ENCODE data around the gene ADAM12. TPM values are rescaled to one million over a fixed set of nuclear protein-coding genes. Genes with fewer than 3 reads are reported as not detected.
A peak's percentile ranks its signal among the peaks of the same experiment; 100 is the strongest.

ADAM12 gene, protein sequence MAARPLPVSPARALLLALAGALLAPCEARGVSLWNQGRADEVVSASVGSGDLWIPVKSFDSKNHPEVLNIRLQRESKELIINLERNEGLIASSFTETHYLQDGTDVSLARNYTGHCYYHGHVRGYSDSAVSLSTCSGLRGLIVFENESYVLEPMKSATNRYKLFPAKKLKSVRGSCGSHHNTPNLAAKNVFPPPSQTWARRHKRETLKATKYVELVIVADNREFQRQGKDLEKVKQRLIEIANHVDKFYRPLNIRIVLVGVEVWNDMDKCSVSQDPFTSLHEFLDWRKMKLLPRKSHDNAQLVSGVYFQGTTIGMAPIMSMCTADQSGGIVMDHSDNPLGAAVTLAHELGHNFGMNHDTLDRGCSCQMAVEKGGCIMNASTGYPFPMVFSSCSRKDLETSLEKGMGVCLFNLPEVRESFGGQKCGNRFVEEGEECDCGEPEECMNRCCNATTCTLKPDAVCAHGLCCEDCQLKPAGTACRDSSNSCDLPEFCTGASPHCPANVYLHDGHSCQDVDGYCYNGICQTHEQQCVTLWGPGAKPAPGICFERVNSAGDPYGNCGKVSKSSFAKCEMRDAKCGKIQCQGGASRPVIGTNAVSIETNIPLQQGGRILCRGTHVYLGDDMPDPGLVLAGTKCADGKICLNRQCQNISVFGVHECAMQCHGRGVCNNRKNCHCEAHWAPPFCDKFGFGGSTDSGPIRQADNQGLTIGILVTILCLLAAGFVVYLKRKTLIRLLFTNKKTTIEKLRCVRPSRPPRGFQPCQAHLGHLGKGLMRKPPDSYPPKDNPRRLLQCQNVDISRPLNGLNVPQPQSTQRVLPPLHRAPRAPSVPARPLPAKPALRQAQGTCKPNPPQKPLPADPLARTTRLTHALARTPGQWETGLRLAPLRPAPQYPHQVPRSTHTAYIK
- 1 to 10 TPM in 1 of 2 experiments, under 1 TPM in 1; 0.60 to 1.6 TPM for total RNA-seq

GRCh38 chr10:126387931-126388911, at the start of gene ADAM12:
Gene ADAM12, minus strand, starts transcription at chr10:126388477. Its CDS starts 332 bp downstream, at chr10:126388145.
- H3K9me3 Mint-ChIP-seq (ENCODE audit: insufficient read depth) = peaks cover 6% of the 10 kb centered on the region
- peak within 1 kb of the TSS; percentile 60 for H3K27ac Mint-ChIP-seq
- no peak for ATAC-seq
- peaks cover 31% of the 10 kb centered on the region for H3K27me3 Mint-ChIP-seq (ENCODE audit: low read depth)
- peaks cover 5% of the 10 kb centered on the region for H3K36me3 Mint-ChIP-seq (ENCODE audit: low read depth)
- CTCF ChIA-PET = no interaction called here
- no peak for DNase-seq
- peaks cover 5% of the 10 kb centered on the region for H3K4me1 Mint-ChIP-seq (ENCODE audit: low read depth)
- H3K4me3 Mint-ChIP-seq = no peak within 1 kb of the TSS
- POLR2A ChIA-PET = no interaction called here

- no peak overlapping the region for H3K4me3 Mint-ChIP-seq
- H3K36me3 Mint-ChIP-seq (ENCODE audit: low read depth) = no peaks in the 10 kb centered on the region
- ChIA-PET POLR2A (no interaction called here), CTCF (no interaction called here)
- no peaks in the 10 kb centered on the region for H3K4me1 Mint-ChIP-seq (ENCODE audit: low read depth)
- no peak for DNase-seq
- H3K27me3 Mint-ChIP-seq (ENCODE audit: low read depth) = no peaks in the 10 kb centered on the region
- H3K27ac Mint-ChIP-seq = no peak overlapping the region
- ATAC-seq = no peak
- peaks cover 8% of the 10 kb centered on the region for H3K9me3 Mint-ChIP-seq (ENCODE audit: insufficient read depth)
These were observed 49.5 kb upstream of the ADAM12 start for GRCh38 chr10:126437635-126438406.

DNA sequence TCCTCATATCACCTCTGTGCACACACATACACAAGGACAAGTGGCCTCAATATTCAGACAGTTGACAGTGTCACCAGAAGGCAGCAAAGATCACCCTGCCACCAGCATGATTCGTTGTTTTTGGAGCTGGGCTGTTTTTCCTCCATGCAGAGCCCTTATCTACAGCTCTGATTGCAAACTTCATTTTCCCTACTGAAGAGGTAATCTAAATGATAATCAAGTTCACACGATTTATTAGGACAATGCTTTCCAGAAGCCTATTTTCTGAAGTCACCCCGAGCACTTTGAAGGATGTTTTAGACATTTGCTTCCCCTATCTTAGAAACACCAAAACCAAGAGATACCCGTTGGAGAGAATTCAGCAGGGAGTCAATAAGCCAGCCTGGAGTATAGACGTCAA, 46.0 kb upstream of the ADAM12 start:
- Mint-ChIP-seq H3K27me3 (ENCODE audit: low read depth) (no peaks in the 10 kb centered on the region), H3K4me3 (no peak overlapping the region), H3K4me1 (ENCODE audit: low read depth) (no peaks in the 10 kb centered on the region), H3K9me3 (ENCODE audit: insufficient read depth) (peaks cover 10% of the 10 kb centered on the region), H3K27ac (no peak overlapping the region), H3K36me3 (ENCODE audit: low read depth) (no peaks in the 10 kb centered on the region)
- ATAC-seq (no peak), DNase-seq (no peak)
- CTCF ChIA-PET = no interaction called here
- POLR2A ChIA-PET = no interaction called here

DNA sequence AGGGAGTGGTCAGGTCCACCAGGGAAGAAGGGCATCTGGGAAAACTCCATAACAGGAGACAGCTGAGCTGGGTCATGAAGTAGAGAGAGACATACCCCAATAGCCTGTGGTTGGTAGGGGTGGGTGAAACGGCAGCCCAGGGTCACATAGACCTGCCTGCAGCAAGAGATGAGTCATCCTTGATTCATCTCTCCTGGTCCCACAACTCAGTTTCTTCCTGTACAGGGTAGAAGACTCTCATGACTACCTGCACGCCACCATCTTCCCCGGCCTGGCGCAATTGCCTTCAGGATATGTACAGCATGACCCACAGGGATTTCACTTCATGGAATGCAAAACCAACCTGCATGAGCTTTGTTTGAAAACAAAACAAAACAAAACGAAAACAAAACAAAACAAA, 45.1 kb upstream of the ADAM12 start:
- ChIA-PET CTCF (no interaction called here), POLR2A (no interaction called here)
- no peak for ATAC-seq
- H3K27me3 Mint-ChIP-seq (ENCODE audit: low read depth) = no peaks in the 10 kb centered on the region
- no peaks in the 10 kb centered on the region for H3K36me3 Mint-ChIP-seq (ENCODE audit: low read depth)
- DNase-seq = no peak
- H3K27ac Mint-ChIP-seq = no peak overlapping the region
- H3K9me3 Mint-ChIP-seq (ENCODE audit: insufficient read depth) = peaks cover 10% of the 10 kb centered on the region
- no peak overlapping the region for H3K4me3 Mint-ChIP-seq
- H3K4me1 Mint-ChIP-seq (ENCODE audit: low read depth) = no peaks in the 10 kb centered on the region

DNA sequence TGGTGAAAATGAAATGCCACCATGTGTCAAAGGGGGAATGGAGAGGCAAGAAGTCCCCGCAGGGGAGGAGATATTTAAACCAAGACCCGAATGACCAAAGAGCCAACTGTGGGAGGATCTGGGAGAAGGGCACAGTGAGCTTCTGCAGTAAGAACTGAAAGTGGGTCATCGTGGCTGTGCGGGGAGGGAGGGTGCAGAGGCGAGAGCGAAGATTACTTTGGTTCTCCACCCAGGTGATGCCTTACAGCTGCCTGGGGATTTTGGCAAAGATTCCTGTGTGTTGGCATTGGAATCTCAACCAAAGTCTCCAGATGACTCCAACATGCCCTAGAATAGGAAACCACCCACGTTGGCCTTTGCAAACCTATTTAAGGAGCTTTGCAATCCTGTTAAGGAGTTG, 44.2 kb upstream of the ADAM12 start:
- Mint-ChIP-seq H3K27ac (no peak overlapping the region), H3K9me3 (ENCODE audit: insufficient read depth) (peaks cover 10% of the 10 kb centered on the region), H3K27me3 (ENCODE audit: low read depth) (no peaks in the 10 kb centered on the region), H3K36me3 (ENCODE audit: low read depth) (no peaks in the 10 kb centered on the region), H3K4me1 (ENCODE audit: low read depth) (no peaks in the 10 kb centered on the region), H3K4me3 (no peak overlapping the region)
- POLR2A ChIA-PET = no interaction called here
- ATAC-seq = no peak
- no peak for DNase-seq
- CTCF ChIA-PET = no interaction called here

DNA sequence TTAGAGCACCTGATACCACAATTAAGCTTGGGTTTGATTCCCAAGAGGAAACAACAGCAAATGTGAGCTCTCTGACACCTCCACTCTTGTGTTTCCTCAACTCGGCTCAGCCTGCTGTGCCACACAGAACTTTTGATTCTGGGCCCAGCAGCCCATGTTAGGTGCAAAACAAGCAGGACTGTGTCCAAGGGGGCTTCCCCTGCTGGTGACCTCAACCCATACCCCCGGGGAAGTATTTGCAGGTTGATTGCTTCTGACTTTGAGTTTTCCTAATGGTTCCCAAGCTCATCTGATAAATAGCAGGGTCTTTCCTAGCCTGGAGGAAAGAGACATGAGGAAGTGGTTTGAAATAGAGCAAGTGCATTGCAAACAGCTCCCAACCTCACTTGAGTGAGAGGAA, 43.5 kb upstream of the ADAM12 start:
- ATAC-seq (no peak), DNase-seq (no peak)
- ChIA-PET POLR2A (no interaction called here), CTCF (no interaction called here)
- Mint-ChIP-seq H3K36me3 (ENCODE audit: low read depth) (no peaks in the 10 kb centered on the region), H3K27me3 (ENCODE audit: low read depth) (no peaks in the 10 kb centered on the region), H3K4me1 (ENCODE audit: low read depth) (no peaks in the 10 kb centered on the region), H3K27ac (no peak overlapping the region), H3K9me3 (ENCODE audit: insufficient read depth) (peaks cover 5% of the 10 kb centered on the region), H3K4me3 (no peak overlapping the region)

GRCh38 chr10:126430512-126430911, 42.2 kb upstream of the ADAM12 start:
- ChIA-PET CTCF (no interaction called here), POLR2A (no interaction called here)
- Mint-ChIP-seq H3K4me3 (no peak overlapping the region), H3K27me3 (ENCODE audit: low read depth) (no peaks in the 10 kb centered on the region), H3K4me1 (ENCODE audit: low read depth) (no peaks in the 10 kb centered on the region), H3K36me3 (ENCODE audit: low read depth) (no peaks in the 10 kb centered on the region), H3K27ac (no peak overlapping the region), H3K9me3 (ENCODE audit: insufficient read depth) (peaks cover 4% of the 10 kb centered on the region)
- no peak for ATAC-seq
- no peak for DNase-seq

DNA sequence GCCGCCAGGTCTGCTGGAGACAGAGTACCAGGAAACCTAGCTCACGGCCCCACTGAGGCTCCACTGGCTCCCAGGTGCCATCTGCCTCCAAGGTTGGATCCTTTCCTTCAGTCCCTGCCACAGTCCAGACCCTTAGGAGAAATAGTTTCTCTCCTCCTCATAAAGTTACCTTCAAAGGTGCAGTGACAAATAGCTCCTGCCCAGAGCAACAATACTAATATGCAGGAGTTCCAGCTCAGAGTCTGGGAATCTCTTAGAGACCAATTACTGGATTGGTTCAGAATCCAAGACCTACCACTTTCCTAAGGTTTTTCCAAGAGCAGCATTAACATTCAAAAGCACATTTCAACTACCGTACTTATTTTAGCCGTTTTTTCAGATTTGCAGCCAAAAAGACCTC, 41.0 kb upstream of the ADAM12 start:
- POLR2A ChIA-PET = no interaction called here
- Mint-ChIP-seq H3K9me3 (ENCODE audit: insufficient read depth) (peaks cover 12% of the 10 kb centered on the region), H3K4me3 (no peak overlapping the region), H3K27ac (no peak overlapping the region), H3K27me3 (ENCODE audit: low read depth) (no peaks in the 10 kb centered on the region), H3K4me1 (ENCODE audit: low read depth) (no peaks in the 10 kb centered on the region), H3K36me3 (ENCODE audit: low read depth) (no peaks in the 10 kb centered on the region)
- CTCF ChIA-PET = no interaction called here
- no peak for DNase-seq
- ATAC-seq = no peak

DNA sequence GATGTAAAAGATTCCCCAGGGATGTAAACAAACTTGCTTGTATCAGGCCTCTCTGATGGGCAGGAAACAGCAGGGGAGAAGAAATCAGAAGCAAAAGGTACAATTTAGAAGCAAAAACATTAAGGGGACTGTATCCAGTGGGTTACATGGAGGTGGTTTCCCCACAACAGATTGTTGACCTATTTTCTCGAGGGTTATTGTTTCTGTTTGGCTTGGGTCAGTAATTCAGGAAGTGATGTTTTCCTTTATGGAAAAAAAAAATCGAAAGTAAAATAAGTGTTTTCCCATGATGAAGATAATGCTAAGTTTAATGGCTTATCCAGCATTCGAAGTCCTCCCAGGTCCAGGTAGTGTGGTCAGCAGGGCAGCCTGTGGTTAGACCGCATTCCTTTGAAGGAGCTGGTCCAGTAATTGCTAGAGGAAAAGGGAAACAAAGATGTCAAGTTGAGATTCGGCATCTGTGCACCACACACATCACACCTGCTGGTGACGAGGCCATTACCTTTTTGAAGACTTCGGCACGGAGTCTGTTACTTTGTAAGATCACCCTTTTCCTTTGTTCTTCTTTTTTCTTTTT, 37.3 kb upstream of the ADAM12 start:
- POLR2A ChIA-PET = no interaction called here
- no peaks in the 10 kb centered on the region for H3K36me3 Mint-ChIP-seq (ENCODE audit: low read depth)
- no peaks in the 10 kb centered on the region for H3K27me3 Mint-ChIP-seq (ENCODE audit: low read depth)
- CTCF ChIA-PET = no interaction called here
- ATAC-seq (no peak), DNase-seq (no peak)
- no peak overlapping the region for H3K4me3 Mint-ChIP-seq
- peaks cover 22% of the 10 kb centered on the region for H3K9me3 Mint-ChIP-seq (ENCODE audit: insufficient read depth)
- no peak overlapping the region for H3K27ac Mint-ChIP-seq
- H3K4me1 Mint-ChIP-seq (ENCODE audit: low read depth) = no peaks in the 10 kb centered on the region

DNA sequence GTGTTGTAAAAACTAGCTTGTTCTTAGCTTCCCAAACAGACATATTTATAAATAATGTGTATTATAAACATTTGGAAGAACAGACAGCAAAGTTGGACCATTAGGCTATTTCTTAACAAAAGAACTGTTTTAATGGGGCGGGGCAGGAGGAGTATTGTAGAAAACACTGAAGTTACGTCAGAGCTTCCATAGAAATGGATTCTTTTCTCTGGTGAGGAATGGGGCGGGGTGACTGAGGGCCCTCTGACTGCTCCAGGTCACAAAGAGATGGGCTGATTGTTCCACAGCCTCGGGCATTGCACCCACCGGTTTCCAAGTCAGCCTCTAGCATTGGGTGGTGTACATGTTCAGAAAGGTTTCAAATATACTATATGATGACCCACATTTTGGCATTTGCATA, 36.8 kb upstream of the ADAM12 start:
- POLR2A ChIA-PET = no interaction called here
- DNase-seq (no peak), ATAC-seq (no peak)
- H3K36me3 Mint-ChIP-seq (ENCODE audit: low read depth) = no peaks in the 10 kb centered on the region
- no peak overlapping the region for H3K27ac Mint-ChIP-seq
- CTCF ChIA-PET = no interaction called here
- no peak overlapping the region for H3K4me3 Mint-ChIP-seq
- H3K27me3 Mint-ChIP-seq (ENCODE audit: low read depth) = no peaks in the 10 kb centered on the region
- no peaks in the 10 kb centered on the region for H3K4me1 Mint-ChIP-seq (ENCODE audit: low read depth)
- H3K9me3 Mint-ChIP-seq (ENCODE audit: insufficient read depth) = peaks cover 22% of the 10 kb centered on the region

Measured in activated CD8-positive, alpha-beta T cell treated with anti-CD3 and anti-CD28 coated beads, Interleukin-2, amount 10 ng/mL, durations not matched to agents 7 days and 5 days (primary cell).